Fibroblast of lung (primary cell): Measurements from ENCODE around the gene UPF1.

Experiments used
- CTCF ChIP-seq, 2 donors: IDR thresholded peaks in 1 of 2; conservative IDR thresholded peaks in 1 of 2; 1 replicate in 1 of 2; 2 replicates in 1 of 2; pipeline ENCODE4 v1.5.1; 2011 to 2012; ENCODE audit warnings: low read length in 2 of 2, control low read depth in 1 of 2, inconsistent platforms in 1 of 2, low read depth in 1 of 2, mild to moderate bottlenecking in 1 of 2
- EZH2 ChIP-seq: IDR thresholded peaks from 2 replicates; pipeline ENCODE4 v1.5.1; 2012; ENCODE audit warnings: low read length, control low read depth, mild to moderate bottlenecking; ENCODE audit errors: missing control alignments

- TF ChIP-seq CTCF (conservative IDR thresholded peaks at IDR 0.05 in 1 of 2, IDR thresholded peaks at IDR 0.05 in 1 of 2; ENCODE audit: low read depth in 1 of 2, low read length in 2 of 2): no peak
- no peak for TF ChIP-seq EZH2
Observed at GRCh38 chr19:18833141-18833476, 1.4 kb downstream of the UPF1 start.
